ENCODE results near the gene DNAJC7.
"Not testable (repeated sequence)": the region's sequence is repeated elsewhere in the genome, so short reads cannot be mapped to it uniquely, and the experiment has no call there.

The DNAJC7 gene

GRCh38 chr17:41948762-41949460 is 68.3 kb downstream of the DNAJC7 start:
- no peak for DNase-seq

- no peak for DNase-seq
Measured at GRCh38 chr17:41944943-41945342, 72.3 kb downstream of the DNAJC7 start.

- no peak for DNase-seq
Measured at GRCh38 chr17:41943492-41943891, 73.7 kb downstream of the DNAJC7 start.

- DNase-seq = no peak
Measured at GRCh38 chr17:41942626-41943373, 74.4 kb downstream of the DNAJC7 start.

GRCh38 chr17:41941168-41941567 is 76.1 kb downstream of the DNAJC7 start:
- DNase-seq = no peak

GRCh38 chr17:41939693-41940090 is 77.5 kb downstream of the DNAJC7 start:
- no peak for DNase-seq

GRCh38 chr17:41939044-41939692 is 78.1 kb downstream of the DNAJC7 start:
- DNase-seq = peak; percentile 64

- no peak for DNase-seq
Measured at GRCh38 chr17:41937970-41938954, 79.0 kb downstream of the DNAJC7 start.

- DNase-seq = no peak
Measured at GRCh38 chr17:41935641-41936040, 81.6 kb downstream of the DNAJC7 start.

GRCh38 chr17:41932816-41933389 is 84.3 kb downstream of the DNAJC7 start:
- no peak for DNase-seq

GRCh38 chr17:41931715-41932114 is 85.5 kb downstream of the DNAJC7 start:
- DNase-seq = not testable (repeated sequence)

GRCh38 chr17:41930833-41931156 is 86.4 kb downstream of the DNAJC7 start:
- DNase-seq = not testable (repeated sequence)

- peak; percentile 98 for DNase-seq
Measured at GRCh38 chr17:41930009-41930832, 87.0 kb downstream of the DNAJC7 start, which contains the start of gene ODAD4. TSS of gene ODAD4 (plus strand) at chr17:41930617. CDS start at chr17:41930724, 107 bp downstream.

GRCh38 chr17:41928693-41929251 is 88.5 kb downstream of the DNAJC7 start:
- DNase-seq = no peak
